Ovary (tissue), 3 donors: ENCODE data around the gene STUB1.

Source experiments
- EP300 ChIP-seq: sonication (generic); formaldehyde crosslinking; IDR thresholded peaks from one replicate; pipeline ENCODE4 v1.6.1; 2017; ENCODE audit warnings: antibody characterized with exemption
- POLR2A ChIP-seq: fragments of 450-650 bp; IDR thresholded peaks from one replicate; pipeline ENCODE4 v1.6.1; 2017; ENCODE audit warnings: antibody characterized with exemption, mild to moderate bottlenecking, moderate library complexity
- TF ChIP-seq, protein P1 (sequence below), 3 donors: fragments of 450-650 bp in 2 of 3; fragments of 200-600 bp in 1 of 3; IDR thresholded peaks; one replicate each; pipeline versions ENCODE4 v1.5.1 to v1.8.0; 2016 to 2022; ENCODE audit warnings: antibody characterized with exemption in 3 of 3, mild to moderate bottlenecking in 1 of 3
- donor health status: DM: no; HTN: no; CAD: no.

DNA sequence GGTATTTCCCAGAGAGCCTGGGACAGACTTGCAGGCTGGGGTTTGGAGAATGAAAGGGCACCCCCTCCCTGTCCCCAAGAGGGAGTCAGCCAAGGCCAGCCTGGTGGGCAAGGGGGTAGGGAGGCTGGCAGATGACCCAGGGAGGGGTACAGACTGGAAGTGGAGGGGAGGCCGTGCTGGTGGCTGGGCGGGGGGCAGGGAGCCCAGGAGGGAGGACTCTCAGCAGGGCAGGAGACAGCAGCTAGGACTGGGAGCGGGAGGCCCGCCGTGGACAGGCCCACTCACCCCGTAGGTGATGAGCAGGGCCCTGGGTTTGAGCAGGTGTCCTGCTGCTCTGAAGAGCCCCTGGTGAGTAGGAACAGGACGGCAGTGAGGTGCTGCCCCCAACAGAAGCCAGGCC lies 45.2 kb upstream of the STUB1 start:
- TF ChIP-seq, protein P1, sequence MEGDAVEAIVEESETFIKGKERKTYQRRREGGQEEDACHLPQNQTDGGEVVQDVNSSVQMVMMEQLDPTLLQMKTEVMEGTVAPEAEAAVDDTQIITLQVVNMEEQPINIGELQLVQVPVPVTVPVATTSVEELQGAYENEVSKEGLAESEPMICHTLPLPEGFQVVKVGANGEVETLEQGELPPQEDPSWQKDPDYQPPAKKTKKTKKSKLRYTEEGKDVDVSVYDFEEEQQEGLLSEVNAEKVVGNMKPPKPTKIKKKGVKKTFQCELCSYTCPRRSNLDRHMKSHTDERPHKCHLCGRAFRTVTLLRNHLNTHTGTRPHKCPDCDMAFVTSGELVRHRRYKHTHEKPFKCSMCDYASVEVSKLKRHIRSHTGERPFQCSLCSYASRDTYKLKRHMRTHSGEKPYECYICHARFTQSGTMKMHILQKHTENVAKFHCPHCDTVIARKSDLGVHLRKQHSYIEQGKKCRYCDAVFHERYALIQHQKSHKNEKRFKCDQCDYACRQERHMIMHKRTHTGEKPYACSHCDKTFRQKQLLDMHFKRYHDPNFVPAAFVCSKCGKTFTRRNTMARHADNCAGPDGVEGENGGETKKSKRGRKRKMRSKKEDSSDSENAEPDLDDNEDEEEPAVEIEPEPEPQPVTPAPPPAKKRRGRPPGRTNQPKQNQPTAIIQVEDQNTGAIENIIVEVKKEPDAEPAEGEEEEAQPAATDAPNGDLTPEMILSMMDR (IDR thresholded peaks at IDR 0.05): no peak
- TF ChIP-seq POLR2A (no peak), EP300 (no peak)
